ENCODE results near the gene PNKP. TPM values are rescaled to one million over a fixed set of nuclear protein-coding genes. Genes with fewer than 3 reads are reported as not detected.
A peak's percentile ranks its signal among the peaks of the same experiment; 100 is the strongest.

The PNKP gene
- total RNA-seq, 2 donors from 2014 or later: 161 to 163 TPM

DNA sequence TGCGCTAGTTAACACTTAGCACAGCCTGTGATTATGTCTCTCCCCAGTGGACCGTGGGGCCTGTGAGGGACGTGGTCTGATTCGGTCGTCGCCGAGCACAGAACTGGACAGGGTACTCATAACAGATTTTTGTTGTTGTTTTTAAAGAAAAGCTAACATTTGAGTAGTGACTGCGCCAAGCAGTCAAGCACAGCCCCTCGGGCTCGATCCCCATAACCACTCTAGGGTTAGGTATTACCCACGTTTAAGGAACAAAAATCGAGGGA lies 17.2 kb downstream of the PNKP start:
- peaks cover 5% of the 10 kb centered on the region for H3K4me1 ChIP-seq (ENCODE audit: control insufficient read depth, insufficient read depth, low read length)
- peaks cover 7% of the 10 kb centered on the region for H3K9me3 Mint-ChIP-seq
- H3K9me3 ChIP-seq (ENCODE audit: control insufficient read depth, low read length): peaks cover 7% of the 10 kb centered on the region
- DNase-seq: no peak
- peak overlapping the region; percentile 86 for H3K4me3 Mint-ChIP-seq
- peaks cover 30% of the 10 kb centered on the region for H3K36me3 Mint-ChIP-seq (ENCODE audit: low read depth)
- peak overlapping the region; percentile 98 for H3K9ac ChIP-seq (ENCODE audit: extremely low read depth, low read length, poor library complexity, severe bottlenecking)
- H3K4me1 Mint-ChIP-seq: peaks cover 21% of the 10 kb centered on the region
- peak overlapping the region; percentile 60 for H3K27ac Mint-ChIP-seq
- H3K27me3 Mint-ChIP-seq (ENCODE audit: insufficient read depth): no peaks in the 10 kb centered on the region
- H3K36me3 ChIP-seq (ENCODE audit: control insufficient read depth, insufficient read depth, low read length): peaks cover 21% of the 10 kb centered on the region
- no peaks in the 10 kb centered on the region for H3K27me3 ChIP-seq (ENCODE audit: control insufficient read depth, insufficient read depth, low read length, poor library complexity, severe bottlenecking)
- H3K4me3 ChIP-seq (ENCODE audit: low read length): peak overlapping the region; percentile 91
- WGBS, 2 experiments (ENCODE audit: insufficient coverage in 1 of 2, insufficient read length in 1 of 2): 72 to 88% methylated on average over 9 to 12 of the region's 12 CpGs
- TF ChIP-seq, protein P1, sequence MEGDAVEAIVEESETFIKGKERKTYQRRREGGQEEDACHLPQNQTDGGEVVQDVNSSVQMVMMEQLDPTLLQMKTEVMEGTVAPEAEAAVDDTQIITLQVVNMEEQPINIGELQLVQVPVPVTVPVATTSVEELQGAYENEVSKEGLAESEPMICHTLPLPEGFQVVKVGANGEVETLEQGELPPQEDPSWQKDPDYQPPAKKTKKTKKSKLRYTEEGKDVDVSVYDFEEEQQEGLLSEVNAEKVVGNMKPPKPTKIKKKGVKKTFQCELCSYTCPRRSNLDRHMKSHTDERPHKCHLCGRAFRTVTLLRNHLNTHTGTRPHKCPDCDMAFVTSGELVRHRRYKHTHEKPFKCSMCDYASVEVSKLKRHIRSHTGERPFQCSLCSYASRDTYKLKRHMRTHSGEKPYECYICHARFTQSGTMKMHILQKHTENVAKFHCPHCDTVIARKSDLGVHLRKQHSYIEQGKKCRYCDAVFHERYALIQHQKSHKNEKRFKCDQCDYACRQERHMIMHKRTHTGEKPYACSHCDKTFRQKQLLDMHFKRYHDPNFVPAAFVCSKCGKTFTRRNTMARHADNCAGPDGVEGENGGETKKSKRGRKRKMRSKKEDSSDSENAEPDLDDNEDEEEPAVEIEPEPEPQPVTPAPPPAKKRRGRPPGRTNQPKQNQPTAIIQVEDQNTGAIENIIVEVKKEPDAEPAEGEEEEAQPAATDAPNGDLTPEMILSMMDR (conservative IDR thresholded peaks at IDR 0.05): no peak
- H3K27ac ChIP-seq (ENCODE audit: low read depth, low read length): no peak overlapping the region

DNA sequence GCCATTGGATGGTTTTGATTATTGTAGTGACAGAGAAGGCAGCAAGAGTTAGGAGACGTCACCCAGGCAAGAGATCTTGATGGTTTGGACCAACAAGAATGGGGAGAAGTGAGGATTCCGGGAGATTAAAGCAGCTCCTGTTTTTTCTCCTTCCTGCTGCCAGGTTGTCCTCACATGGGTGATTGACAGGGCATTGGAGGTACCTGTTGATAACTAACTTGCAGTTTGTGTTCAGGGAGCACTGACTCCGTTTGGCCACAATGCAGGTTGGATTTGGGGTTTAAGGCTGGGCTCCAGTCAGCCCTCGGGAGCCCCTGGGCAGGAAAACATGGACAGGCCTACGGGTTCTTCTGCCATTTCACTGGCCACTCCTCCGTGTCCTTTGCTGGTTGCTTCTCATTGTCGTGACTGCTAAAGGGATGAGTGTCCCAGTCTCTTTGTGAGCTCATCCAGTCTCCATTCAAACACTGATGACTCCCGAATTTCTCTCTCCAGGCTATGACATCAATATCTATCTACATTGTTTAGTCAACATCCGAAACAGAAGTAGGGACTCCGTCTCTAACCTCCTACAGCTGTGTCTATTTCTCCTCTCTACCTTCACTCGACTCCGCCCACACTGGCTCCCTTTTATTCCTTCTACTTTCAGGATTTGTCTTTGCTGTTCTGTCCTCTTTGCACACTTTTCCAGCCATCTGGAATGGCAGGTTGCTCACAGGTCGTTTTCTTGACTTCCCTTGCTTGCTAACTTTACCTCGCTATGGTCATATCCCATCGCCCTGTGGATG lies 17.7 kb downstream of the PNKP start:
- peak overlapping the region; percentile 98 for H3K9ac ChIP-seq (ENCODE audit: extremely low read depth, low read length, poor library complexity, severe bottlenecking)
- Mint-ChIP-seq H3K4me1 (peaks cover 21% of the 10 kb centered on the region), H3K9me3 (peaks cover 7% of the 10 kb centered on the region), H3K27ac (peak overlapping the region; percentile 60), H3K4me3 (peak overlapping the region; percentile 86), H3K27me3 (ENCODE audit: insufficient read depth) (no peaks in the 10 kb centered on the region), H3K36me3 (ENCODE audit: low read depth) (peaks cover 30% of the 10 kb centered on the region)
- 91 to 93% methylated on average over 15 of the region's 15 CpGs for WGBS, 2 experiments (ENCODE audit: insufficient coverage in 1 of 2, insufficient read length in 1 of 2)
- peaks cover 5% of the 10 kb centered on the region for H3K4me1 ChIP-seq (ENCODE audit: control insufficient read depth, insufficient read depth, low read length)
- peaks cover 7% of the 10 kb centered on the region for H3K9me3 ChIP-seq (ENCODE audit: control insufficient read depth, low read length)
- DNase-seq: no peak
- H3K27ac ChIP-seq (ENCODE audit: low read depth, low read length): no peak overlapping the region
- peak overlapping the region; percentile 91 for H3K4me3 ChIP-seq (ENCODE audit: low read length)
- H3K27me3 ChIP-seq (ENCODE audit: control insufficient read depth, insufficient read depth, low read length, poor library complexity, severe bottlenecking): no peaks in the 10 kb centered on the region
- TF ChIP-seq, protein P1 (conservative IDR thresholded peaks at IDR 0.05): no peak
- H3K36me3 ChIP-seq (ENCODE audit: control insufficient read depth, insufficient read depth, low read length): peaks cover 17% of the 10 kb centered on the region

DNA sequence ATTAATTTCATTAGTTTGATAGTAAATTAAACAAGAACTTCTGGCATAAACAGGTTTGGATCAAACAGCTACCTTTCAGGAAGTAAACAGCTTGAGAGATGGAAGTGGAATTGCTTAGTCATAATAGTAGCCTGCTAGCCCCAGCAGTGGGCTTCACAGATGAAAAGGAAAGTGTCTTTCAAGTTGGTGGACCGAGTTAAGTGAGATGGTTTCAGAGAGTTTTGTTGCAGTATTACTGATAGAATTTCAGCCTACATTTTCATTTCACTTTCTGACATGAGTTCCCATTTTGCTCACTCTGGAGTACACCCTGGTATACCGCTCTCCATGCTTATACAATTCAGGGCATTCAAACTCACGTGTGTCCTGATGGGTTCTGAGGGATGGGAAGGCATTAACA lies 18.4 kb downstream of the PNKP start:
- WGBS, 2 experiments (ENCODE audit: insufficient coverage in 1 of 2, insufficient read length in 1 of 2): 92 to 99% methylated on average over 2 to 3 of the region's 3 CpGs
- Histone ChIP-seq H3K9me3 (ENCODE audit: control insufficient read depth, low read length) (peaks cover 7% of the 10 kb centered on the region), H3K9ac (ENCODE audit: extremely low read depth, low read length, poor library complexity, severe bottlenecking) (no peak overlapping the region), H3K27ac (ENCODE audit: low read depth, low read length) (no peak overlapping the region), H3K4me1 (ENCODE audit: control insufficient read depth, insufficient read depth, low read length) (peaks cover 5% of the 10 kb centered on the region), H3K27me3 (ENCODE audit: control insufficient read depth, insufficient read depth, low read length, poor library complexity, severe bottlenecking) (no peaks in the 10 kb centered on the region), H3K4me3 (ENCODE audit: low read length) (no peak overlapping the region), H3K36me3 (ENCODE audit: control insufficient read depth, insufficient read depth, low read length) (peaks cover 12% of the 10 kb centered on the region)
- Mint-ChIP-seq H3K9me3 (peaks cover 7% of the 10 kb centered on the region), H3K4me3 (no peak overlapping the region), H3K27ac (no peak overlapping the region), H3K4me1 (peaks cover 21% of the 10 kb centered on the region), H3K27me3 (ENCODE audit: insufficient read depth) (no peaks in the 10 kb centered on the region), H3K36me3 (ENCODE audit: low read depth) (peaks cover 30% of the 10 kb centered on the region)
- DNase-seq: no peak
- TF ChIP-seq, protein P1 (conservative IDR thresholded peaks at IDR 0.05): no peak

Data from endodermal cell (in vitro differentiated cells).